ENCODE results near the gene TGFB3.

Gene TGFB3

GRCh38 chr14:75961662-75962061 is 20.1 kb downstream of the TGFB3 start:
- H3K36me3 ChIP-seq (ENCODE audit: insufficient read depth, low read length) = peaks cover 72% of the 10 kb centered on the region
- no peak overlapping the region for H3K9ac ChIP-seq (ENCODE audit: insufficient read length)
- H3K9me3 ChIP-seq (ENCODE audit: low read depth, low read length) = no peaks in the 10 kb centered on the region
- no peak overlapping the region for H3K4me3 ChIP-seq
- TF ChIP-seq EZH2 (IDR thresholded peaks at IDR 0.05) = no peak
- TF ChIP-seq FOXP2 (optimal IDR thresholded peaks at IDR 0.05; ENCODE audit: control extremely low read depth, extremely low read length, insufficient read depth) = no peak
- TF ChIP-seq POLR2AphosphoS5 (IDR thresholded peaks at IDR 0.05; ENCODE audit: borderline replicate concordance, low read depth, low read length) = no peak
- DNase-seq (ENCODE audit: low read depth, low spot score) = no peak
- H3K27ac ChIP-seq = no peak overlapping the region

GRCh38 chr14:75960231-75960630 is 21.6 kb downstream of the TGFB3 start:
- peak overlapping the region; percentile 28; the same call in 1 of the 2 replicates for H3K4me3 ChIP-seq
- TF ChIP-seq EZH2 (IDR thresholded peaks at IDR 0.05) (no peak), POLR2AphosphoS5 (IDR thresholded peaks at IDR 0.05; ENCODE audit: borderline replicate concordance, low read depth, low read length) (peak; percentile 30; the same call in 1 of the 2 replicates)
- H3K36me3 ChIP-seq (ENCODE audit: insufficient read depth, low read length) = peaks cover 58% of the 10 kb centered on the region
- no peaks in the 10 kb centered on the region for H3K9me3 ChIP-seq (ENCODE audit: low read depth, low read length)
- DNase-seq (ENCODE audit: low read depth, low spot score) = peak; percentile 62
- H3K9ac ChIP-seq (ENCODE audit: insufficient read length) = no peak overlapping the region
- peak overlapping the region; percentile 82 for H3K27ac ChIP-seq

GRCh38 chr14:75959031-75959430 is 22.8 kb downstream of the TGFB3 start:
- DNase-seq (ENCODE audit: low read depth, low spot score) = no peak
- no peak overlapping the region for H3K27ac ChIP-seq
- no peaks in the 10 kb centered on the region for H3K9me3 ChIP-seq (ENCODE audit: low read depth, low read length)

GRCh38 chr14:75952489-75952888 is 29.3 kb downstream of the TGFB3 start:
- Histone ChIP-seq H3K27ac (no peak overlapping the region), H3K9ac (ENCODE audit: insufficient read length) (no peak overlapping the region), H3K9me3 (ENCODE audit: low read depth, low read length) (no peaks in the 10 kb centered on the region), H3K4me3 (no peak overlapping the region), H3K36me3 (ENCODE audit: insufficient read depth, low read length) (no peaks in the 10 kb centered on the region)
- TF ChIP-seq POLR2AphosphoS5 (IDR thresholded peaks at IDR 0.05; ENCODE audit: borderline replicate concordance, low read depth, low read length) (no peak), EZH2 (IDR thresholded peaks at IDR 0.05) (no peak), FOXP2 (optimal IDR thresholded peaks at IDR 0.05; ENCODE audit: control extremely low read depth, extremely low read length, insufficient read depth) (no peak)
- DNase-seq (ENCODE audit: low read depth, low spot score) = no peak

More at GRCh38 chr14:75959031-75959430, 22.8 kb downstream of the TGFB3 start:
- Histone ChIP-seq H3K36me3 (ENCODE audit: insufficient read depth, low read length) (peaks cover 47% of the 10 kb centered on the region; the same call in 1 of the 2 replicates), H3K4me3 (no peak overlapping the region), H3K9ac (ENCODE audit: insufficient read length) (no peak overlapping the region)
- TF ChIP-seq EZH2 (IDR thresholded peaks at IDR 0.05) (no peak), FOXP2 (optimal IDR thresholded peaks at IDR 0.05; ENCODE audit: control extremely low read depth, extremely low read length, insufficient read depth) (no peak), POLR2AphosphoS5 (IDR thresholded peaks at IDR 0.05; ENCODE audit: borderline replicate concordance, low read depth, low read length) (no peak)

- TF ChIP-seq POLR2AphosphoS5 (IDR thresholded peaks at IDR 0.05; ENCODE audit: borderline replicate concordance, low read depth, low read length) (no peak), EZH2 (IDR thresholded peaks at IDR 0.05) (no peak), FOXP2 (optimal IDR thresholded peaks at IDR 0.05; ENCODE audit: control extremely low read depth, extremely low read length, insufficient read depth) (no peak)
- Histone ChIP-seq H3K9me3 (ENCODE audit: low read depth, low read length) (no peaks in the 10 kb centered on the region), H3K36me3 (ENCODE audit: insufficient read depth, low read length) (no peaks in the 10 kb centered on the region), H3K9ac (ENCODE audit: insufficient read length) (no peak overlapping the region), H3K4me3 (no peak overlapping the region), H3K27ac (no peak overlapping the region)
- no peak for DNase-seq (ENCODE audit: low read depth, low spot score)
These were observed 35.0 kb downstream of the TGFB3 start for GRCh38 chr14:75946785-75947184.

- Histone ChIP-seq H3K27ac (no peak overlapping the region), H3K9ac (ENCODE audit: insufficient read length) (no peak overlapping the region), H3K36me3 (ENCODE audit: insufficient read depth, low read length) (no peaks in the 10 kb centered on the region), H3K4me3 (no peak overlapping the region), H3K9me3 (ENCODE audit: low read depth, low read length) (no peaks in the 10 kb centered on the region)
- TF ChIP-seq FOXP2 (optimal IDR thresholded peaks at IDR 0.05; ENCODE audit: control extremely low read depth, extremely low read length, insufficient read depth) (no peak), POLR2AphosphoS5 (IDR thresholded peaks at IDR 0.05; ENCODE audit: borderline replicate concordance, low read depth, low read length) (no peak), EZH2 (IDR thresholded peaks at IDR 0.05) (no peak)
- DNase-seq (ENCODE audit: low read depth, low spot score) = no peak
These were observed 37.1 kb downstream of the TGFB3 start for GRCh38 chr14:75944607-75945241.

- no peaks in the 10 kb centered on the region for H3K36me3 ChIP-seq (ENCODE audit: insufficient read depth, low read length)
- DNase-seq (ENCODE audit: low read depth, low spot score) = no peak
- H3K9me3 ChIP-seq (ENCODE audit: low read depth, low read length) = no peaks in the 10 kb centered on the region
- H3K27ac ChIP-seq = no peak overlapping the region
- H3K4me3 ChIP-seq = no peak overlapping the region
- no peak overlapping the region for H3K9ac ChIP-seq (ENCODE audit: insufficient read length)
- no peak for TF ChIP-seq POLR2AphosphoS5 (IDR thresholded peaks at IDR 0.05; ENCODE audit: borderline replicate concordance, low read depth, low read length)
- TF ChIP-seq EZH2 (IDR thresholded peaks at IDR 0.05) = no peak
- TF ChIP-seq FOXP2 (optimal IDR thresholded peaks at IDR 0.05; ENCODE audit: control extremely low read depth, extremely low read length, insufficient read depth) = no peak
These were observed 40.8 kb downstream of the TGFB3 start for GRCh38 chr14:75941030-75941429.

- H3K9ac ChIP-seq (ENCODE audit: insufficient read length) = no peak overlapping the region
- no peak overlapping the region for H3K4me3 ChIP-seq
- no peaks in the 10 kb centered on the region for H3K9me3 ChIP-seq (ENCODE audit: low read depth, low read length)
- no peak overlapping the region for H3K27ac ChIP-seq
- H3K36me3 ChIP-seq (ENCODE audit: insufficient read depth, low read length) = no peaks in the 10 kb centered on the region
- no peak for DNase-seq (ENCODE audit: low read depth, low spot score)
- TF ChIP-seq EZH2 (IDR thresholded peaks at IDR 0.05) = no peak
- no peak for TF ChIP-seq POLR2AphosphoS5 (IDR thresholded peaks at IDR 0.05; ENCODE audit: borderline replicate concordance, low read depth, low read length)
- TF ChIP-seq FOXP2 (optimal IDR thresholded peaks at IDR 0.05; ENCODE audit: control extremely low read depth, extremely low read length, insufficient read depth) = no peak
These were observed 42.6 kb downstream of the TGFB3 start for GRCh38 chr14:75939200-75939599.
